ENCODE results near the gene TMC1. TPM values are rescaled to one million over a fixed set of nuclear protein-coding genes. Genes with fewer than 3 reads are reported as not detected.

TMC1 gene
- total RNA-seq, 1 donor from 2014 or later, result not detected

DNA sequence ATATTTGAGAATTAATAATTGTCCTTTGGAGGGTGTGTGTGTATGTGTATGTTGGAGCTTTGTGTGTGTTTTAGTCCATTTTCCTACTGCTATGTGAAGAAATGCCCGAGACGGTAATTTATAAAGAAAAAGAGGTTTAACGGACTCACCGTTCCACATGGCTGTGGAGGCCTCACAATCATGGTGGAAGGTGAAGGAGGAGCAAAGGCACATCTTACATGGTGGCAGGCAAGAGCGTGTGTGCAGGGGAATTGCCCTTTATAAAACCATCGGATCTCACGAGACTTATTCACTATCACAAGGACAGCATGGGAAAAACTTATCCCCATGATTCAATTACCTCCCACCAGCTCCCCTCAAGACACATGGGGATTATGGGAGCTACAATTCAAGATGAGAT, 44.1 kb downstream of the TMC1 start:
- ATAC-seq, result no peak
- Histone ChIP-seq H3K4me3 (no peak overlapping the region), H3K27ac (no peak overlapping the region), H3K9me3 (no peaks in the 10 kb centered on the region), H3K36me3 (no peaks in the 10 kb centered on the region), H3K27me3 (no peaks in the 10 kb centered on the region), H3K4me1 (no peaks in the 10 kb centered on the region)
- TF ChIP-seq, protein P1, sequence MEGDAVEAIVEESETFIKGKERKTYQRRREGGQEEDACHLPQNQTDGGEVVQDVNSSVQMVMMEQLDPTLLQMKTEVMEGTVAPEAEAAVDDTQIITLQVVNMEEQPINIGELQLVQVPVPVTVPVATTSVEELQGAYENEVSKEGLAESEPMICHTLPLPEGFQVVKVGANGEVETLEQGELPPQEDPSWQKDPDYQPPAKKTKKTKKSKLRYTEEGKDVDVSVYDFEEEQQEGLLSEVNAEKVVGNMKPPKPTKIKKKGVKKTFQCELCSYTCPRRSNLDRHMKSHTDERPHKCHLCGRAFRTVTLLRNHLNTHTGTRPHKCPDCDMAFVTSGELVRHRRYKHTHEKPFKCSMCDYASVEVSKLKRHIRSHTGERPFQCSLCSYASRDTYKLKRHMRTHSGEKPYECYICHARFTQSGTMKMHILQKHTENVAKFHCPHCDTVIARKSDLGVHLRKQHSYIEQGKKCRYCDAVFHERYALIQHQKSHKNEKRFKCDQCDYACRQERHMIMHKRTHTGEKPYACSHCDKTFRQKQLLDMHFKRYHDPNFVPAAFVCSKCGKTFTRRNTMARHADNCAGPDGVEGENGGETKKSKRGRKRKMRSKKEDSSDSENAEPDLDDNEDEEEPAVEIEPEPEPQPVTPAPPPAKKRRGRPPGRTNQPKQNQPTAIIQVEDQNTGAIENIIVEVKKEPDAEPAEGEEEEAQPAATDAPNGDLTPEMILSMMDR (IDR thresholded peaks at IDR 0.05), result no peak
- intact Hi-C loops (cut with DNase I), result no loop called here
- no peak for DNase-seq

DNA sequence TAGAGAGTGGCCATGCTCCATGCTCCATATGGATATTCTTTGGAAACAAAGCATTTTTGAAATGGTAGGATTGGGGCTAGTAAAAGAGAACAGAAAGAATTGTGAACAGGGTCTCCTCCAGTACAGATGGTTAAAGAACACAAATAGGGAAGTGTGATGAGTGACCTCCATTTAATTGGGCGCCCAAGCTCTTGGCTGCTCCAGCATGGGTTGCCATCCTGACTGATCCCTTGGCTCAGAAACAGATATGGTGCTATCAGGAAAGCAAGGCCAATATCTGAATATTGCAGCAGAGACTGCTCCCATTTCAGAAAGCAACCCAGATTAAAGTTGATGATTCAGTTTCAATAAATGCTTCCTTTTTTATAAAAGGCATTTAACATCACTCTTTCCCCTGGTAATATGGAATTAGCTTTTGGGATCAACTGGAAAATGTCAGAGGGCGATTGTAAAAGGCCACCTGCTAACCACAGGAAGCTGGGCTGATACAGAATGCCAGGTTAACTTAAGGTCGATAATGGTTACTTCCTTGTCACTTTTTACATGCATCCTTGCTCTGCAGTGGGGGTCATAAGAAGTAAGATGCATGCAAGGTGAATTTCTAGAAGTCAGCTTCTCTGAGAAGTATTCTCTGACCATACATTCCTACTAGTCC, 52.9 kb downstream of the TMC1 start:
- intact Hi-C loops (cut with DNase I), result no loop called here
- ATAC-seq, result no peak

DNA sequence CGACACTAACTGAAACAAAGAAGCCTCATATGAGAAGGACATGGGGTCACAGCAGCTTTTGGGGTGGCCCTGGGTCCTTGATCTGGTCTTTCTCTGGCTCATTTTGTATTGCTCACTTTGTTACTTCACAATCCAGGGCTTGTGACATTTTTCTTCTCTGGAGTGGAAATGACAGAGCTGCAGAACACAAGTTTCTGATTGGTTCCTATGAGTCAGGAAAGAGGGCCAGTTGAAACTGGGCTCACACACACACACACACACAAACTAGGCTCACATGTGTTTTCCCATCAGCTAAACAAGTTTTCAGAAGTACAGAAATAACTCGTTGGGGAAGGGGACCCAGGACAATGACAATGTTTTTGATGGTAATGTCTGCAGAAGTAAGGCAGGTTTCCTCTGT, 54.3 kb downstream of the TMC1 start:
- H3K36me3 ChIP-seq, result no peaks in the 10 kb centered on the region
- no peak overlapping the region for H3K4me3 ChIP-seq
- ATAC-seq (no peak), DNase-seq (no peak)
- H3K27me3 ChIP-seq, result no peaks in the 10 kb centered on the region
- intact Hi-C loops (cut with DNase I), result no loop called here
- H3K4me1 ChIP-seq, result peaks cover 13% of the 10 kb centered on the region
- H3K9me3 ChIP-seq, result no peaks in the 10 kb centered on the region
- TF ChIP-seq, protein P1 (IDR thresholded peaks at IDR 0.05), result no peak
- no peak overlapping the region for H3K27ac ChIP-seq

More for the DNA sequence above, 52.9 kb downstream of the TMC1 start:
- H3K27ac ChIP-seq, result no peak overlapping the region
- TF ChIP-seq, protein P1 (IDR thresholded peaks at IDR 0.05), result no peak
- peaks cover 13% of the 10 kb centered on the region for H3K4me1 ChIP-seq
- no peak for DNase-seq
- H3K4me3 ChIP-seq, result no peak overlapping the region
- H3K27me3 ChIP-seq, result no peaks in the 10 kb centered on the region
- no peaks in the 10 kb centered on the region for H3K36me3 ChIP-seq
- H3K9me3 ChIP-seq, result no peaks in the 10 kb centered on the region

DNA sequence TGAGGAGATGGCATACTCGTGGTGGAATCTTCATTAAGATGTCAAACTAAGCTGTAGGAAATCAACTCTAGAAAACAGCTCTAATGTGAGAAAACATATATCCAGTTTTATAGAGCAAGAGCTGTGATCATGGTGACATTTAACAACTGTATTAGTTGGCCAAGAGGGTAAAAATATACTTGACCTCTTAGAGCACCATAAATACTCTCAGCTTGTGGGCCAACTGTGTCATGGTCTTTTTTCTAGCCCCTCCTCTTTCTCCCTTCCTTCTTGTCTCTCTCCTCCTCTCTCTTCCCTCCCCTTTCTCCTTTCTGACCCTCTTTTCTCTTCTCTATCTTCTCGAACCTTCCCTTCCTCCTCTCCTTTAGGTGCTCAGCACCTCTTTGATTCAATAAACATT, 54.7 kb downstream of the TMC1 start:
- intact Hi-C loops (cut with DNase I), result no loop called here
- no peaks in the 10 kb centered on the region for H3K36me3 ChIP-seq
- H3K27me3 ChIP-seq, result no peaks in the 10 kb centered on the region
- no peak overlapping the region for H3K27ac ChIP-seq
- no peaks in the 10 kb centered on the region for H3K9me3 ChIP-seq
- TF ChIP-seq, protein P1 (IDR thresholded peaks at IDR 0.05), result no peak
- no peak overlapping the region for H3K4me3 ChIP-seq
- DNase-seq, result no peak
- no peak for ATAC-seq
- peaks cover 13% of the 10 kb centered on the region for H3K4me1 ChIP-seq

DNA sequence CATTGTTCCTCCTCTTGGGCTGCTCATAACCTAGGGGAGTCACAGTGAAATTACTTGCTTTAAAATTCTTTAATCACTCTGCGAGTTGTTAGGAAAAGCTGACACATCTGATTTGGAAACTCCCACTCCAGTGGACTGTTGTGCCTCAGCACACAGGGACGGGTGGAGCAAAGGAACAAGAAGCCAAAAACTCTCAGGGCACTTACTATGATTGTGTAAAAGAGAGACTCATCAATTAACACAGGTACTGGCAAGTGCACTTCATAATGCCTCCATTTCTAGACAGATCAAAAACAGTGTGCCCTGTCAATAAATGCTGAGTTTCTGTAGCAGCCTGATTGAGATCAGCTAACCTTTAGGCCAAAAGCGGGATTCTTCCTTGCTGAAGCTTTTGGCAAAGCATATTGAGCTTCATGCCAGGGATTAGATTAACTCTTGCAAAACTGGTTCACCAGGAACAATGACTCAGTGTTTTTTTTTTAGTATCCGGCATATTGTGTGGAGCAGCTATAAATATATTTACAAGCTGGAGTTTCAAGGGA, 55.9 kb downstream of the TMC1 start:
- Histone ChIP-seq H3K36me3 (no peaks in the 10 kb centered on the region), H3K4me3 (no peak overlapping the region), H3K4me1 (peaks cover 13% of the 10 kb centered on the region), H3K9me3 (no peaks in the 10 kb centered on the region), H3K27me3 (no peaks in the 10 kb centered on the region), H3K27ac (peak overlapping the region; percentile 19)
- TF ChIP-seq, protein P1 (IDR thresholded peaks at IDR 0.05), result no peak
- intact Hi-C loops (cut with DNase I), result no loop called here
- ATAC-seq, result peak; percentile 77
- DNase-seq, result no peak
